Endothelial cell (in vitro differentiated cells): ENCODE results near the gene ZFP90. TPM values are rescaled to one million over a fixed set of nuclear protein-coding genes. Genes with fewer than 3 reads are reported as not detected.
"Not testable (repeated sequence)": the region's sequence is repeated elsewhere in the genome, so short reads cannot be mapped to it uniquely, and the experiment has no call there.

Experiments
- DNase-seq: peaks from one replicate; pipeline ENCODE4 v3.0.0; 2021; ENCODE audit warnings: low spot score
- H3K27ac Mint-ChIP-seq: one replicate; pipeline ENCODE4 v1.8.0; 2021; ENCODE audit warnings: mixed read lengths, inconsistent platforms; ENCODE audit not compliant: unreplicated experiment
- H3K27me3 Mint-ChIP-seq: one replicate; pipeline ENCODE4 v1.8.0; 2021; ENCODE audit warnings: mild to moderate bottlenecking, moderate library complexity, mixed read lengths, inconsistent platforms; ENCODE audit not compliant: unreplicated experiment
- H3K36me3 Mint-ChIP-seq: one replicate; pipeline ENCODE4 v1.8.0; 2021; ENCODE audit warnings: mild to moderate bottlenecking, low read depth, mixed read lengths, inconsistent platforms; ENCODE audit not compliant: unreplicated experiment
- H3K4me1 Mint-ChIP-seq: one replicate; pipeline ENCODE4 v1.8.0; 2021; ENCODE audit warnings: mild to moderate bottlenecking, mixed read lengths, inconsistent platforms; ENCODE audit not compliant: unreplicated experiment
- H3K4me3 Mint-ChIP-seq: one replicate; pipeline ENCODE4 v1.8.0; 2021; ENCODE audit warnings: mild to moderate bottlenecking, mixed read lengths, inconsistent platforms; ENCODE audit not compliant: unreplicated experiment
- H3K9me3 Mint-ChIP-seq: one replicate; pipeline ENCODE4 v1.8.0; 2021; ENCODE audit warnings: mixed read lengths, inconsistent platforms; ENCODE audit not compliant: unreplicated experiment
- total RNA-seq: library from RNA; stranded (reverse); fragmentation: NEBNext Ultra II Directional; extraction: Animal tissue kit (Norgen Biotek cat#: 25700); gene quantifications from one replicate; pipeline ENCODE4 v1.2.1, GENCODE V29; 2021; ENCODE audit not compliant: unreplicated experiment
- TF ChIP-seq, protein P1 (sequence below): fragments of 200-600 bp; sonication (generic); IDR thresholded peaks from one replicate; pipeline ENCODE4 v1.5.0; 2021; ENCODE audit warnings: antibody characterized with exemption; ENCODE audit not compliant: unreplicated experiment

Gene ZFP90
- total RNA-seq, 1 donor from 2014 or later, result 35.6 TPM

DNA sequence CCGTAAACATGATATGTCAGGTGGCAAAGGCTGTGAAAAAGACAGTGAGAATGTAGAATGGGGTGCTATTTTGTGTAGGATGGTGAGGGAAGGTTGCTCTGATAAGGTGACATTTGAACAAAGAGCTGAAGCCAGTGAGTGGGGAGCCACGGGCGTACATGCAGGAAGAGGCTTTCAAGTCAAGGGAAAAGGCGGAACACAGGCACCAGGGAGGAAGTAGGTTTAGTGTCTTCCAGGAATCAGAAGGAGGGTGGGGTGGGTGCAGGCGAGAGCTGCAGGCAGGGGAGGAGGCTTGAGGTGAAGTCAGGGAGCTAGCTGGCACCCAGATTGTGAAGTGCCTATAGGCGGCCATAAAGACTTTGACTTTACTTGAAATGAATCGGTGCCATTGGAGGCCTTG is 14.1 kb downstream of the ZFP90 start:
- H3K4me1 Mint-ChIP-seq, result peaks cover 2% of the 10 kb centered on the region
- no peak for DNase-seq
- peaks cover 9% of the 10 kb centered on the region for H3K27me3 Mint-ChIP-seq
- peak overlapping the region; percentile 85 for H3K4me3 Mint-ChIP-seq
- H3K36me3 Mint-ChIP-seq, result peaks cover 87% of the 10 kb centered on the region
- H3K27ac Mint-ChIP-seq, result no peak overlapping the region
- TF ChIP-seq, protein P1, sequence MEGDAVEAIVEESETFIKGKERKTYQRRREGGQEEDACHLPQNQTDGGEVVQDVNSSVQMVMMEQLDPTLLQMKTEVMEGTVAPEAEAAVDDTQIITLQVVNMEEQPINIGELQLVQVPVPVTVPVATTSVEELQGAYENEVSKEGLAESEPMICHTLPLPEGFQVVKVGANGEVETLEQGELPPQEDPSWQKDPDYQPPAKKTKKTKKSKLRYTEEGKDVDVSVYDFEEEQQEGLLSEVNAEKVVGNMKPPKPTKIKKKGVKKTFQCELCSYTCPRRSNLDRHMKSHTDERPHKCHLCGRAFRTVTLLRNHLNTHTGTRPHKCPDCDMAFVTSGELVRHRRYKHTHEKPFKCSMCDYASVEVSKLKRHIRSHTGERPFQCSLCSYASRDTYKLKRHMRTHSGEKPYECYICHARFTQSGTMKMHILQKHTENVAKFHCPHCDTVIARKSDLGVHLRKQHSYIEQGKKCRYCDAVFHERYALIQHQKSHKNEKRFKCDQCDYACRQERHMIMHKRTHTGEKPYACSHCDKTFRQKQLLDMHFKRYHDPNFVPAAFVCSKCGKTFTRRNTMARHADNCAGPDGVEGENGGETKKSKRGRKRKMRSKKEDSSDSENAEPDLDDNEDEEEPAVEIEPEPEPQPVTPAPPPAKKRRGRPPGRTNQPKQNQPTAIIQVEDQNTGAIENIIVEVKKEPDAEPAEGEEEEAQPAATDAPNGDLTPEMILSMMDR, result no peak
- peaks cover 45% of the 10 kb centered on the region for H3K9me3 Mint-ChIP-seq

DNA sequence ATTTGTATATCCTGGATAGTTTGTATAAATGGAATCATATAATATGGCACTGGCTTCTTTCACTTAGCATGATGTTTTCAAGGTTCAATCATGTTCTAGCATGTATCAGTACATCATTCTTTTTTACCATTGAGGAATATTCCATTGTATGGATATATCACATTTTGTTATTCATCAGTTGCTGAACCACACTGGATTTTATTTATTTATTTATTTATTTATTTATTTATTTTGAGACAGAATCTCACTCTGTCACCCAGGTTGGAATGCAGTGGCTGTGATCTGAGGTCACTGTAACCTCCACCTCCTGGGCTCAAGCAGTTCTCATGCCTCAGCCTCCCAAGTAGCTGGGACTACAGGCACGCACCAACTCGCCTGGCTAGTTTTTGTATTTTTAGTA is 21.2 kb downstream of the ZFP90 start:
- not testable (repeated sequence) for H3K27ac Mint-ChIP-seq, H3K4me1 Mint-ChIP-seq, DNase-seq
- Mint-ChIP-seq H3K27me3 (peaks cover 20% of the 10 kb centered on the region), H3K4me3 (peak overlapping the region; percentile 83), H3K36me3 (peaks cover 99% of the 10 kb centered on the region), H3K9me3 (peaks cover 73% of the 10 kb centered on the region)

DNA sequence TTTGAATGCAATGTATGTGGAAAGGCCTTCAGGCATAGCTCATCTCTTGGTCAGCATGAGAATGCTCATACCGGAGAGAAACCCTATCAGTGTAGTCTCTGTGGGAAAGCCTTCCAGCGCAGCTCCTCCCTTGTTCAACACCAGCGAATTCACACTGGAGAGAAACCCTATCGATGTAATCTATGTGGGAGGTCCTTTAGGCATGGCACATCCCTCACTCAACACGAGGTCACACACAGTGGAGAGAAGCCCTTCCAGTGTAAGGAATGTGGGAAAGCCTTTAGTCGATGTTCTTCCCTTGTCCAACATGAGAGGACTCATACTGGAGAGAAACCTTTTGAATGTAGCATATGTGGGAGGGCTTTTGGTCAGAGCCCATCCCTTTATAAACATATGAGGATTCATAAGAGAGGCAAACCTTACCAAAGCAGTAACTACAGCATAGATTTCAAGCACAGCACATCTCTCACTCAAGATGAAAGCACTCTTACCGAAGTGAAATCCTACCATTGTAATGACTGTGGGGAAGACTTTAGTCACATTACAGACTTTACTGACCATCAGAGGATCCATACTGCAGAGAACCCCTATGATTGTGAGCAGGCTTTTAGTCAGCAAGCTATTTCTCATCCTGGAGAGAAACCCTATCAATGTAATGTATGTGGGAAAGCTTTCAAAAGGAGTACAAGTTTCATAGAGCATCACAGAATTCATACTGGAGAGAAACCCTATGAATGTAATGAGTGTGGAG is 24.7 kb downstream of the ZFP90 start:
- H3K27ac Mint-ChIP-seq, result no peak overlapping the region
- TF ChIP-seq, protein P1, result no peak
- no peak for DNase-seq
- H3K4me1 Mint-ChIP-seq, result no peaks in the 10 kb centered on the region
- peaks cover 20% of the 10 kb centered on the region for H3K27me3 Mint-ChIP-seq
- H3K36me3 Mint-ChIP-seq, result peaks cover 93% of the 10 kb centered on the region
- H3K4me3 Mint-ChIP-seq, result peak overlapping the region; percentile 85
- H3K9me3 Mint-ChIP-seq, result peaks cover 82% of the 10 kb centered on the region

DNA sequence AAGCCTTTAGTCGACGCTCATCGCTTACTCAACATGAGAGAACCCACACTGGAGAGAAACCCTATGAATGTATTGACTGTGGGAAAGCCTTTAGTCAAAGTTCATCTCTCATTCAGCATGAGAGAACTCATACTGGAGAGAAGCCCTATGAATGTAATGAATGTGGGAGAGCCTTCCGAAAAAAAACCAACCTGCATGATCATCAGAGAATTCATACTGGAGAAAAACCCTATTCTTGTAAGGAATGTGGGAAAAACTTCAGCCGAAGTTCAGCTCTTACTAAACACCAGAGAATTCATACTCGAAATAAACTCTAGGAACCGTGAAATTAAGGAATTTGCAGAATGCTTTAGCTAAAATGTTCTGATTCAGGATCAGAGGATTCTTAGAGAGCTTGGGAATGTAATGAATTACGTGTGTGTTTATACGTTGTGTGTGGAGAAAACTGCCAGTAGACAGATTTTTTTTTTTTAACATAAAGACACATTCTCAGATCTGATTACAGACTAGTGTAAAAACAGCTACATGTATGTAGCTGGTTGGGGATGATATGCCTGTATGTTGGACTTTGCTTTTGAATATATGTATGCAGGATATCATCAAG is 25.4 kb downstream of the ZFP90 start:
- TF ChIP-seq, protein P1, result no peak
- Mint-ChIP-seq H3K36me3 (peaks cover 89% of the 10 kb centered on the region), H3K4me3 (peak overlapping the region; percentile 85), H3K27ac (peak overlapping the region; percentile 34), H3K9me3 (peaks cover 79% of the 10 kb centered on the region), H3K27me3 (peaks cover 21% of the 10 kb centered on the region), H3K4me1 (no peaks in the 10 kb centered on the region)
- no peak for DNase-seq

DNA sequence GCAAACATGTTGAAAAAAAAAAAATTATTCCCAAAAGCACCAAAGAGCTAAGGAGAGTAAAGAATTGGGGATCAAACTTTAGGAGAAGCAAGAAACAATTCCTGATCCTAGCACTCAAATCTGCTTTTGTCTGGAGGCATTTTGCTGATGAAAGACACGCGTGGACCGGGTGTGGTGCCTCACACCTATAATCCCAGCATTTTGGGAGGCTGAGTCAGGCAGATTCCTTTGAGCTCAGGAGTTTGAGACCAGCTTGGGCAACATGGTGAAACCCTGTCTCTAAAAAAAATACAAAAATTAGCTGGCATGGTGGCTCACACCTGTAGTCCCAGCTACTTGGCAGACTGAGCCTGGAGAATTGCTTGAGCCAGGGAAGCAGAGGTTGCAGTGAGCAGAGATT is 35.4 kb downstream of the ZFP90 start:
- H3K27me3 Mint-ChIP-seq, result peaks cover 3% of the 10 kb centered on the region
- H3K36me3 Mint-ChIP-seq, result peaks cover 68% of the 10 kb centered on the region
- no peak for DNase-seq
- no peak overlapping the region for H3K4me3 Mint-ChIP-seq
- H3K4me1 Mint-ChIP-seq, result no peaks in the 10 kb centered on the region
- no peak overlapping the region for H3K27ac Mint-ChIP-seq
- TF ChIP-seq, protein P1, result no peak
- H3K9me3 Mint-ChIP-seq, result peaks cover 33% of the 10 kb centered on the region
